Daoy (cell line): Measurements from ENCODE around the gene EPHB1. TPM values are rescaled to one million over a fixed set of nuclear protein-coding genes. Genes with fewer than 3 reads are reported as not detected.

Source experiments
- DNase-seq: peaks from one replicate; pipeline ENCODE4 v3.0.0-alpha.2; 2015; ENCODE audit warnings: low read depth
- total RNA-seq: library from RNA; depleted of rRNA; stranded (reverse); fragments of >200 nt; shearing (Covaris generic); gene quantifications from 2 replicates; pipeline ENCODE4 v1.2.3, GENCODE V29; 2014

Gene EPHB1
- total RNA-seq, 1 experiment from 2014 or later = 2.5 TPM

DNA sequence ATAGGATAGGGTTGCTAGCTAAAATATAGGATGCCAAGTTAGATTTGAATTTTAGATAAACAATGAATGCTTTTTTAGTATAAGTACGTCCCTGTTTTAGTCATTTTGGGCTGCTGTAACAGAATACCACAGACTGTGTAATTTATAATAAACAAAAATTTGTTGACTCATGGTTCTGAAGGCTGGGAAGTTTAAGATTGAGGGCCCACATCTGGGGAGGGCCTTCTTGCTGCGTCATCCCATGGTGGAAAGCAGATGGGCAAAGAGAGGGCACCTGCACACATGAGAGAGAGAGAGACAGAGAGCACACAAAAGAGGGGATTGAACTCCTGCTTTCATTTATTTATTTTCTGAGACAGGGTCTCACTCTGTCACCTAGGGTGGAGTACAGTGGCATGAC is 246.5 kb downstream of the EPHB1 start:
- peak; percentile 36 for DNase-seq

DNA sequence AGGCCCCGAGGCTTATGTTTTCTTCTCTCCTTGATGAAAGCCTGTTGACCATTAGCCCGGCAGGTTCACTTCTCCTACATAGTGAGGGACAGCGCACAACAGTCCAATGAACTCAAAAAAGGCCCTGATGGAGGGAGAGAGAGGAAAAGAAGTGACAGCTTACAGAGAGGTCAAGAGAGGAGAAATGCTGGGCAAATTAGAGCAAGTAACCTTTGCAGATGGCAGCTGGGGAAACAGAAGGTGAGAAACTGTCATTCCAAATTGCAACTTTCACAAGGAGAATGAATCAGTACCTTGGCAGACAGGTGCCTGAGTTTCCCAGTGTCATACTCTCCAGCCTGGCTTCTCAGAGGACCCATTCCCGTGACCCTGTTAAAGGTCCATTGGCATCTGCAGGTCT is 252.0 kb downstream of the EPHB1 start:
- DNase-seq = no peak

- no peak for DNase-seq
These were observed 255.5 kb downstream of the EPHB1 start for GRCh38 chr3:135050536-135050935.

DNA sequence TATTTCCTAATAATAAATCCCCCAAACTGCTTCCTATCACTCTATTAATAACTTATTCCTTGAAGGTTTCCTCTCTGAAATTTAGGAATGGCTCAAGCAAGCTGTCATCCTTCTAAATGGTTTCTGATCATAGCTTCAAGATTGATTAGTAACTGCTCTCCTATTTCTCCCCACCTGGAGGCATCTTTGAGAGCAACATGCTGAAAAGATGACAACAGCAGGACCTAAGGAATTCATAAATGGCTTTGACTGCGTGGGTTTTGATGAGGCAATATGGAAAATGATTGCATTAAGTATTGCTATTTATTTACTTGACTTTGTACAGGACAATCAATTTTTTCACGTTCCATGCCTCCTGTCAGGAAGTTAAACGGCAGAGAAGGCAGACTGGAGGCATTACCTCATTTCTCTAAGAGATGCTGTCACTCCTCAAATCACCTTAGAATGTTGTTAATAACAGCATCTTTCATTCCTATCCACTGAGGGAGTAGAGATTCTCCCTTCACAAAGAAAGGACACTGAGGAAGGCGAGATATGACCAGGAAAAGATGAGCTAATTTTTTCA is 256.4 kb downstream of the EPHB1 start:
- DNase-seq = no peak

- DNase-seq = no peak
These were observed 260.4 kb downstream of the EPHB1 start for GRCh38 chr3:135055449-135055848.

GRCh38 chr3:135056084-135056730 is 261.1 kb downstream of the EPHB1 start:
- DNase-seq = no peak

- DNase-seq = no peak
These were observed 261.8 kb downstream of the EPHB1 start for GRCh38 chr3:135056733-135057310.

GRCh38 chr3:135057996-135058395 is 262.9 kb downstream of the EPHB1 start:
- no peak for DNase-seq

DNA sequence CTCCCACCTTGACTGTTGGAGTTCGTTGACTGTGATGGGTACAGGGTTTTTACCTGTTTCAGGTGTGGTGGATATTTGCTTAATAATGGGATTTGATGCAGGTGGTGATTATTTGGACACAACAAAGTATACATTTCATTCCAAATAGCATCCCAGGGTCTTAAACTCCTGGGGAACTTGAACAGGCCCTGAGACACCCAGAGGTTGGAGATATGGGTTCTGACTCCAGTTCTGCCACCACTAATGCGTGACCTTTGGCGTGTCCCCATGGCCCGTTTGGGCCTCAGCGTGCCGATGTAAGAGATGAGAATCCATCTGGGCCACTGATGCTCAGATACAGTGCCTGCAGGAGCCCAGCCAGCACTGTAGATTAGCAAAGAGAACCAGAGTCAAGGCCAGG is 264.5 kb downstream of the EPHB1 start:
- no peak for DNase-seq

DNA sequence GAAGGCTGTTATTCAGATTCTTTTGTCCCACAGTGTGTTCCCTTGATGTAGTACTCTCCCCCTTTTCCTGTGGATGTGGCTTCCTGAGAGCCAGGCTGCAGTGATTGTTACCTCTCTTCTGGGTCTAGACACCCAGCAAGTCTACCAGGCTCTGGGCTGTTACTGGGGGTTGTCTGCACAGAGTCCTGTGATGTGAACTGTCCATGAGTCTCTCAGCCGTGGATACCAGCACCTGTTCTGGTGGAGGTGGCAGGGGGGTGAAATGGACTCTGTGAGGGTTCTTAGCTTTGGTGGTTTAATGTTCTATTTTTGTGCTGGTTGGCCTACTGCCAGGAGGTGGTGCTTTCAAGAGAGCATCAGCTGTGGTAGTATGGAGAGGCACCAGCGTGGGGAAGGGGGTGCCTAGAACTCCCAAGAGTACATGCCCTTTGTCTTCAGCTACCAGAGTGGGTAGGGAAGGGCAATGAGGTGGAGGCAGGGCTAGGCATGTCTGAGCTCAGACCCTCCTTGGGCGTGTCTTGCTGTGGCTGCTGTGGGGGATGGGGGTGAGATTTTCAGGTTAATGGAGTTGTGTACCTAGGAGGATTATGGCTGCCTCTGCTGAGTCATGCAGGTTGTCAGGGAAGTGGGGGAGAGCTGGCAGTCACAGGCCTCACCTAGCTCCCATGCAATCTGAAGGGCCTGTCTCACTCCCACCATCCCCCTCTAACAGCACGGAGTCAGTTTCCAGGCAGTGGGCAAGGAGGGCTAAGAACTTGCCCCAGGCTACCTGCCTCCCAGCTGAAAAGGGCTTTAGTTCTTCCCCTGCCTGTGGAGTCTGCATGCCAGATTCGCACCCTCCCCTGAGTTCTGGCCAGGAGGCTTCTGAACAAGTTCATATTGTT is 272.0 kb downstream of the EPHB1 start:
- DNase-seq = peak; percentile 15

- no peak for DNase-seq
These were observed 273.0 kb downstream of the EPHB1 start for GRCh38 chr3:135068011-135068410.

DNA sequence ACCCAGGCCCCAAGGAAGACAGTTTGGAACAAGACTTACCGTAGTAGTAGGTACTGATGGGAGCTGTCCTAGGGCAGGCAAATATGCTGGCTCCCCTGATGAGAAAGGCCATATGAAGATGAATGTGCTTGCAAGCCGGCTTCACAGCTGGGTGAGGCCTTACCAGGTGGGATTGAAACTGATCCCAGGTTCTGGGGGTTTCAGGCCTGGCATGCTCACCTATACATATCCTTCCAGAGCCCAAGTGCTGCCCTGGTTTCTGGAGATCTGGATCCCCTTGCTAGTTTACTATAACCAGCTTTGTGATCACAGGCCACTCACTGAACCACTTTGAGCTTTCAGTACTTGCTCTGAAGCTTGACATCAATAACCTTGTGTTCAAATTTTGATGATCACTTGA is 274.3 kb downstream of the EPHB1 start:
- DNase-seq = no peak

DNA sequence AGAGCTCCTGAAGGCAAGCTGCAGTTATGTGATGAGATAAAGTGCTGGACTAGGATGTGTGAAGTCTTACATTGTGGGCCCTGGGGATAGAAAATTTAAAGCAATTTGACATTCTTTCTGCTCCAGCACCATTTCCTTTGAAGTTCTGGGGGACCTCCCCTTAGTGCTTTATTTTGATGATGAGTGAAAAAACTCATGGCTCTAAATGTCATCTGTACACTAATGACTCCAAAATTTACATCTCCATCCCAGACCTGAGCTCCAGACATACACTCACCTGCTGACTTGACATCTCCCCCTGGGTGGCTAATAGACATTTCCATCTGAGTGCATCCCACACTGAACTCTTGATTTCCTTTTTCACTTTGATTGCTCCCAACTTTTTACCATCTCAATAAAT is 276.4 kb downstream of the EPHB1 start:
- no peak for DNase-seq

GRCh38 chr3:135072431-135072830 is 277.4 kb downstream of the EPHB1 start:
- DNase-seq = no peak

GRCh38 chr3:135075157-135075556 is 280.1 kb downstream of the EPHB1 start:
- DNase-seq = no peak

DNA sequence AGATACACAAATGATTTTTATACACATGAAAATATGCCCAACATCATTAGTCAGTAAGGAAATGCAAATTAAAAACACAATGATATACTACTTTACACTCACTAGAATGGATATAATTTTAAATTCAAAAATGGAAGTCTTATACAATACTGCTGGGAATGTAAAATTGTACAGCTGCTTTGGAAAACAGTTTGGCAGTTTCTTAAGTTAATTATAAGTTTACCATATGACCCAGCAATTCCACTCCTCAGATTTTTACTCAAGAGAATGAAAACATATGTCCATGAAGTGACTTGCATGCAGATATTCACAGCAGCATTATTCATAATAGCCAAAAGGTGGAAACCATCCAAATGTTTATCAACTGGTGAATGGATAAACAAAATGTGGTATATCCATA is 281.3 kb downstream of the EPHB1 start:
- no peak for DNase-seq

DNA sequence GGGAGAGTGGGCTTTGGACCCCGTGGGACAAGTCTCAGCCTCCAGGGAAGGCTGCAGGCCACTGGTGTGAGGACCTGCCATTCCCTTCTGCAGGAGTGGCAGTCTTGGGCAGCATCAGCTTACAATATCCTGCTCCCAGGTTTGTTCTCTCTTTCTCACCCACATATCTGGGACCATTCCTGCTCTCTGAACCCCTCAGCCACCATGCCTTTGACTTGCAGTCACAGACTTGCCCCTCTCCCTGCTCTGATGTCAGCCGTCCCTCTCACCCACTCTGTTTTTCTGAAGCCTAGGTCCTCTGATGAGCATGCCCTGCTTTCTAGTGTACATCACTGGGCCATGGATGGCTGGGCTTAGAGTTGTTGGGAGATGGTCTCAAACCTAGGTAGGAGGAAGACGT is 282.1 kb downstream of the EPHB1 start:
- no peak for DNase-seq

GRCh38 chr3:135078283-135078682 is 283.2 kb downstream of the EPHB1 start:
- DNase-seq = no peak

DNA sequence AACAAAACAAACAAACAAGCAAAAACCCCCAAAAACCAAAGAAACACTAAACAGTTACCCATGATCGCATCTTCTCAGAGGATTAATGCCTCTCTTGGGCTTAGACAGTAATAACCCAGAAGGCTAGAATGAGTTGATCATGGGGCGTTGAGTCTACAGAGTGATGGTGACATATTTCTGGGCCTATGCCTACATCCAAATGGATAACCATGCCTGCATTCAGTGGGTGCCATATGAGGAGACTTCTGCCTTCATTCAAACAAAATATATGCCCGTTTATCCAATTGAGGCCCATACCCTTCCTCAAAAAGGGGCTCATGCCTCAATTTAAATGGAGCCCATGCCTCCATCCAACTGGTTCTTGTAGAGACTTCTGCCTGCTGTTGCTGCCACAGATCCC is 284.0 kb downstream of the EPHB1 start:
- no peak for DNase-seq

DNA sequence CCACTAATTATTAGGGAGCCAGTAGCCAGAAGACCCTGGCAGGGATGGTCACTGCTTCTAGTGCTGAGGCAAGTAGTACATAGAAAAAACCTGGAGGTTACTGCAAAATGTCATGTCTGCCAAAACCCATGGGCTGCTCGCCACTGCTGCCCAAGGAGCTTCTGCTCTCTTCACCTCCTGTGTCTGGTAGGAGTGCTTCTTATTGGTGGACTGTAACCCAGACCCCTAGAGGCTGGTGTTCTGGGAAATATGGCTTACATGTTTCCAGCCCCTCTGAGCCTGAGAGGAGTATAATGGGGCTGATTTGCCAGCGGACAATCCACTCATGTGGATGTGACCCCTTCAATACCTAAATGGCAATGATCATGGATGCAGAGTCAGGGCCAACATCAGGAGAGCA is 286.4 kb downstream of the EPHB1 start:
- no peak for DNase-seq

DNA sequence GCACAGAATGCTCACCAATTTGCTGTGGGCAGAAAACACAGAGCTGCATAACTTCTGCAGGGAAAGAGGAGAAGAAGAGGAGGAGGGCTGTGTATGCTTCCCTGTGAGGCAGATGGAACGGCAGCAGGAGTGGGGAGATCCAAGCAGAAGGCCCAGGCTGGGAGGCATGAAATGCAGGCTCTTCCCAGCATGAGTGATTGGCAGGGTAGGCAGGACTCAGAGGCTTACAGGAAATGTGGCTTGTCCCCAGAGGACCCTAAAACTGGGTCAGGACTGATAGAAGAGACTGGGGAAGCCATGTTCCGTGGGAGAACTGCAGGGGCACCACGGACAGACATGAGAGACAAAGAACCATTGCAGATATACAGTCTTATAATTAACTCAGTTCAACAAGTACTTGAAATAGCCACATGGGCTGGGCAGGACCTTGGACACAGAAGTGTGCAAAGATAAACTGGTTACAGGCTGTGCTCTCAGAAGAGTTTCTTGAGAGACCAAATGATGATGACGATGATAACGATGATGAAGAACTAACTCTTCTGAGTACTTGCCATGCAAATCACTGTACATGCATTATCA is 286.9 kb downstream of the EPHB1 start:
- DNase-seq = no peak

- DNase-seq = peak; percentile 20
These were observed 287.6 kb downstream of the EPHB1 start for GRCh38 chr3:135082706-135083105.
